ENCODE results near the gene PPP3CA. TPM values are rescaled to one million over a fixed set of nuclear protein-coding genes. Genes with fewer than 3 reads are reported as not detected.
"Not testable (repeated sequence)": the region's sequence is repeated elsewhere in the genome, so short reads cannot be mapped to it uniquely, and the experiment has no call there.

Gene PPP3CA
- total and polyA plus RNA-seq, 3 donors from 2014 or later: 19.1 to 44.5 (median 39.1) TPM

- no peaks in the 10 kb centered on the region for H3K27me3 ChIP-seq
- no peaks in the 10 kb centered on the region for H3K9me3 ChIP-seq
- intact Hi-C loops (cut with DNase I; ENCODE audit: low total_unique reads): no loop called here
- H3K4me3 ChIP-seq: no peak overlapping the region
- no peak for DNase-seq
- no peak overlapping the region for H3K27ac ChIP-seq
- TF ChIP-seq, protein P1, sequence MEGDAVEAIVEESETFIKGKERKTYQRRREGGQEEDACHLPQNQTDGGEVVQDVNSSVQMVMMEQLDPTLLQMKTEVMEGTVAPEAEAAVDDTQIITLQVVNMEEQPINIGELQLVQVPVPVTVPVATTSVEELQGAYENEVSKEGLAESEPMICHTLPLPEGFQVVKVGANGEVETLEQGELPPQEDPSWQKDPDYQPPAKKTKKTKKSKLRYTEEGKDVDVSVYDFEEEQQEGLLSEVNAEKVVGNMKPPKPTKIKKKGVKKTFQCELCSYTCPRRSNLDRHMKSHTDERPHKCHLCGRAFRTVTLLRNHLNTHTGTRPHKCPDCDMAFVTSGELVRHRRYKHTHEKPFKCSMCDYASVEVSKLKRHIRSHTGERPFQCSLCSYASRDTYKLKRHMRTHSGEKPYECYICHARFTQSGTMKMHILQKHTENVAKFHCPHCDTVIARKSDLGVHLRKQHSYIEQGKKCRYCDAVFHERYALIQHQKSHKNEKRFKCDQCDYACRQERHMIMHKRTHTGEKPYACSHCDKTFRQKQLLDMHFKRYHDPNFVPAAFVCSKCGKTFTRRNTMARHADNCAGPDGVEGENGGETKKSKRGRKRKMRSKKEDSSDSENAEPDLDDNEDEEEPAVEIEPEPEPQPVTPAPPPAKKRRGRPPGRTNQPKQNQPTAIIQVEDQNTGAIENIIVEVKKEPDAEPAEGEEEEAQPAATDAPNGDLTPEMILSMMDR (IDR thresholded peaks at IDR 0.05): no peak
- TF ChIP-seq POLR2A (IDR thresholded peaks at IDR 0.05): no peak
- H3K4me1 ChIP-seq: peaks cover 39% of the 10 kb centered on the region
- WGBS, 2 donors: 92 to 96% methylated on average over 4 of the region's 4 CpGs
- H3K36me3 ChIP-seq (ENCODE audit: low read depth, missing control alignments): no peaks in the 10 kb centered on the region
Measured at GRCh38 chr4:101101072-101101471, 246.3 kb downstream of the PPP3CA start.

- no peaks in the 10 kb centered on the region for H3K27me3 ChIP-seq
- H3K4me1 ChIP-seq: peaks cover 30% of the 10 kb centered on the region
- no peaks in the 10 kb centered on the region for H3K36me3 ChIP-seq (ENCODE audit: low read depth, missing control alignments)
- DNase-seq: no peak
- H3K9me3 ChIP-seq: no peaks in the 10 kb centered on the region
- intact Hi-C loops (cut with DNase I; ENCODE audit: low total_unique reads): no loop called here
- no peak overlapping the region for H3K27ac ChIP-seq
- TF ChIP-seq POLR2A (IDR thresholded peaks at IDR 0.05): no peak
- TF ChIP-seq, protein P1 (IDR thresholded peaks at IDR 0.05): no peak
- H3K4me3 ChIP-seq: no peak overlapping the region
- WGBS, 2 donors: 54 to 75% methylated on average over 4 of the region's 4 CpGs
Measured at GRCh38 chr4:101098666-101099400, 248.5 kb downstream of the PPP3CA start.

DNA sequence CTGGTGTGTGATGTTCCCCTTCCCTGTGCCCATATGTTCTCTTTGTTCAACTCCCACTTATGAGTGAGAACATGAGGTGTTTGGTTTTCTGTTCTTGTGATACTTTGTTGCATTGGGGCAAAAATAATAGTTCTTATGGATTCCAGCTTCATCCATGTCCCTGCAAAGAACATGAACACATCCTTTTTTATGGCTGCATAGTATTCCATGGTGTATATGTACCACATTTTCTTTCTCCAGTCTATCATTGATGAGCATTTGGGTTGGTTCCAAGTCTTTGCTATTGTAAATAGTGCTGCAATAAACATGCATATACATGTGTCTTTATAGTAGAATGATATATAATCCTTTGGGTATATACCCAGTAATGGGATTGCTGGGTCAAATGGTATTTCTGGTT, 254.7 kb downstream of the PPP3CA start:
- intact Hi-C loops (cut with DNase I; ENCODE audit: low total_unique reads); H3K4me1 ChIP-seq: not testable (repeated sequence)

DNA sequence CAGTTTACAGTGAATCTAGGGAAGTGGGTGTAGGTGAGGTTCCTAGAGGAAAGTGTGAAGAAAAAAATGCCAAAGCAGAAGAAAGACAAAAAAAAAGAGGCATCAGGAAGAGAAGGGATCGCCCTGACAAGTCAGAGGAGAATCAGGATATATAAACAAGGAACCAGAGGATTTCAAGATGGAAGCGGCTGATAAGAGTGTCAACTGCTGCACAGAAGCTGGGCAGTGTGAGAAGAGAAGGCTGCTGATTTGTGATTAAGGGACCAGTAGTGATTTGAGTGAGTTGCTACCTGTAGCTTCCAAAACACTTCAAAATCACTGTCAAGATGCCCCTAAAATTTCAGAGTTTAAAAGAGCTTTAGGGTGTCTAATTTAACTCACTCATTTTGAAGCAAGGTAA, 258.2 kb downstream of the PPP3CA start:
- no peak for DNase-seq
- TF ChIP-seq, protein P1 (IDR thresholded peaks at IDR 0.05): no peak
- no peak for TF ChIP-seq POLR2A (IDR thresholded peaks at IDR 0.05)
- Histone ChIP-seq H3K27me3 (no peaks in the 10 kb centered on the region), H3K4me1 (no peaks in the 10 kb centered on the region), H3K36me3 (ENCODE audit: low read depth, missing control alignments) (no peaks in the 10 kb centered on the region), H3K9me3 (no peaks in the 10 kb centered on the region), H3K27ac (no peak overlapping the region), H3K4me3 (no peak overlapping the region)
- 73 to 78% methylated on average over 2 of the region's 2 CpGs for WGBS, 2 donors
- intact Hi-C loops (cut with DNase I; ENCODE audit: low total_unique reads): no loop called here

More for the DNA sequence above, 254.7 kb downstream of the PPP3CA start:
- H3K27ac ChIP-seq; DNase-seq; H3K4me3 ChIP-seq; H3K36me3 ChIP-seq (ENCODE audit: low read depth, missing control alignments); H3K27me3 ChIP-seq; H3K9me3 ChIP-seq: not testable (repeated sequence)

- H3K27ac ChIP-seq: no peak overlapping the region
- no peaks in the 10 kb centered on the region for H3K9me3 ChIP-seq
- TF ChIP-seq, protein P1 (IDR thresholded peaks at IDR 0.05): no peak
- 79 to 97% methylated on average over 1 of the region's 1 CpG for WGBS, 2 donors
- no peak for DNase-seq
- intact Hi-C loops (cut with DNase I; ENCODE audit: low total_unique reads): no loop called here
- H3K27me3 ChIP-seq: no peaks in the 10 kb centered on the region
- H3K4me3 ChIP-seq: no peak overlapping the region
- no peaks in the 10 kb centered on the region for H3K4me1 ChIP-seq
- H3K36me3 ChIP-seq (ENCODE audit: low read depth, missing control alignments): no peaks in the 10 kb centered on the region
Measured at GRCh38 chr4:101086801-101087586, 260.3 kb downstream of the PPP3CA start.
